K562 (cell line): ENCODE data around the gene RFX3. TPM values are rescaled to one million over a fixed set of nuclear protein-coding genes. Genes with fewer than 3 reads are reported as not detected.

Source experiments
- ARID4B ChIP-seq: sonication (generic); formaldehyde crosslinking; IDR thresholded peaks from 2 replicates; pipeline ENCODE4 v1.8.0; 2022; ENCODE audit warnings: mild to moderate bottlenecking, missing genetic modification reagents
- BRD9 ChIP-seq: fragments of 450-650 bp; IDR thresholded peaks from 2 replicates; pipeline ENCODE4 v1.6.1; 2018; ENCODE audit warnings: low read depth; ENCODE audit not compliant: partially characterized antibody
- CHD1 ChIP-seq: fragments of 200-600 bp; sonication (generic); IDR thresholded peaks from one replicate; pipeline ENCODE4 v1.6.1; 2012; ENCODE audit warnings: mild to moderate bottlenecking, moderate library complexity, low read length, inconsistent platforms
- DMBX1 ChIP-seq: fragments of 250-450 bp; sonication (Bioruptor Pico); IDR thresholded peaks from 2 replicates; pipeline ENCODE4 v1.8.0; 2022; ENCODE audit warnings: inconsistent platforms, mild to moderate bottlenecking, moderate library complexity, borderline replicate concordance
- FOXM1 ChIP-seq, 2 experiments: fragments of 450-650 bp in 1 of 2; sonication (generic) in 1 of 2; formaldehyde crosslinking in 1 of 2; IDR thresholded peaks; 2 replicates each; pipeline versions ENCODE4 v1.6.1 to v1.9.0; 2017 to 2022; ENCODE audit warnings: low read depth in 2 of 2, mild to moderate bottlenecking in 2 of 2, missing genetic modification reagents in 1 of 2, moderate library complexity in 1 of 2
- GABPA ChIP-seq: fragments of 200-800 bp; sonication (Bioruptor generic); conservative IDR thresholded peaks from 2 replicates; pipeline ENCODE4 v1.6.1; 2016; ENCODE audit warnings: low read depth, missing genetic modification characterization, missing compliant biosample characterization
- GTF2F1 ChIP-seq: IDR thresholded peaks from 2 replicates; pipeline ENCODE4 v1.6.1; 2011; ENCODE audit warnings: low read depth, low read length, improper control_type of control experiment
- KDM4B ChIP-seq, 2 experiments: fragments of 450-650 bp in 1 of 2; sonication (generic) in 1 of 2; IDR thresholded peaks; 2 replicates each; pipeline ENCODE4 v1.6.1; 2016 to 2017; ENCODE audit warnings: borderline replicate concordance in 2 of 2, antibody characterized with exemption in 1 of 2, low read depth in 1 of 2, mild to moderate bottlenecking in 1 of 2
- MCM7 ChIP-seq, 2 experiments: fragments of 450-650 bp; IDR thresholded peaks; 2 replicates each; pipeline ENCODE4 v1.6.1; 2016 to 2018
- NKRF ChIP-seq: fragments of 450-650 bp; IDR thresholded peaks from 2 replicates; pipeline ENCODE4 v1.6.1; 2016; ENCODE audit warnings: borderline replicate concordance
- NR4A1 ChIP-seq, 2 experiments: fragments of 250-450 bp in 1 of 2; fragments of 450-650 bp in 1 of 2; sonication (Bioruptor Pico) in 1 of 2; IDR thresholded peaks; 2 replicates each; pipeline versions ENCODE4 v1.4.0 to v1.6.1; 2016 to 2020; ENCODE audit warnings: mild to moderate bottlenecking in 2 of 2, missing compliant biosample characterization in 1 of 2, missing genetic modification characterization in 1 of 2, moderate library complexity in 1 of 2
- SRSF1 ChIP-seq: fragments of 200-400 bp; formaldehyde crosslinking; IDR thresholded peaks from 2 replicates; pipeline ENCODE4 v1.6.1; 2017; ENCODE audit warnings: mild to moderate bottlenecking, low read depth, low read length, moderate library complexity
- STAG1 ChIP-seq: sonication (generic); formaldehyde crosslinking; IDR thresholded peaks from 2 replicates; pipeline ENCODE4 v1.5.0; 2020; ENCODE audit warnings: missing genetic modification reagents, borderline replicate concordance
- TBP ChIP-seq: optimal IDR thresholded peaks from 2 replicates; pipeline ENCODE3; 2011; ENCODE audit warnings: low read depth, low read length, improper control_type of control experiment
- TEAD1 ChIP-seq, 2 experiments: fragments of 450-650 bp in 1 of 2; sonication (generic) in 1 of 2; formaldehyde crosslinking; IDR thresholded peaks; 2 replicates each; pipeline versions ENCODE4 v1.4.0 to v1.8.0; 2020 to 2022; ENCODE audit warnings: mild to moderate bottlenecking in 2 of 2, missing genetic modification reagents in 1 of 2
- ZC3H4 ChIP-seq: sonication (generic); formaldehyde crosslinking; IDR thresholded peaks from 2 replicates; pipeline ENCODE4 v1.9.0; 2021; ENCODE audit warnings: missing genetic modification reagents, borderline replicate concordance
- ZNF766 ChIP-seq: fragments of 200-800 bp; sonication (Bioruptor generic); conservative IDR thresholded peaks from 2 replicates; pipeline ENCODE4 v1.6.1; 2016; ENCODE audit warnings: missing genetic modification characterization, missing compliant biosample characterization
- polyA plus RNA-seq, 8 experiments: library from polyadenylated mRNA; depleted of rRNA in 4 of 8; stranded (reverse) in 5 of 8; unstranded in 3 of 8; fragments of >200 nt; fragmentation: Nextera tagmentation in 2 of 8; fragmentation: Illumina TruSeq in 1 of 8; extraction: Ambion mirVana in 2 of 8; extraction: Trizol in 1 of 8; gene quantifications; 2 replicates each; pipeline versions ENCODE4 v1.2.1 to v1.2.3, GENCODE V29; 2011 to 2014; ENCODE audit warnings: inconsistent platforms in 1 of 8, missing spikeins in 1 of 8
- total RNA-seq, 7 experiments: library from RNA; depleted of rRNA in 6 of 7; stranded (reverse); fragments of >200 nt in 6 of 7; fragmentation: Illumina TruSeq in 2 of 7; extraction: Trizol in 2 of 7; gene quantifications; 2 replicates each; pipeline versions ENCODE4 v1.2.1 to v1.2.3, GENCODE V29; 2011 to 2021; ENCODE audit warnings: low replicate concordance in 1 of 7
- TF ChIP-seq, protein P1 (sequence below): sonication (generic); formaldehyde crosslinking; IDR thresholded peaks from 2 replicates; pipeline ENCODE4 v1.8.0; 2023; ENCODE audit warnings: mild to moderate bottlenecking, missing genetic modification reagents

RFX3 gene
- total and polyA plus RNA-seq, 9 of the 15 experiments (the other 6 are each of a cell fraction or from before 2014, with no cell fraction given), result 0.86 to 4.9 (median 2.0) TPM

DNA sequence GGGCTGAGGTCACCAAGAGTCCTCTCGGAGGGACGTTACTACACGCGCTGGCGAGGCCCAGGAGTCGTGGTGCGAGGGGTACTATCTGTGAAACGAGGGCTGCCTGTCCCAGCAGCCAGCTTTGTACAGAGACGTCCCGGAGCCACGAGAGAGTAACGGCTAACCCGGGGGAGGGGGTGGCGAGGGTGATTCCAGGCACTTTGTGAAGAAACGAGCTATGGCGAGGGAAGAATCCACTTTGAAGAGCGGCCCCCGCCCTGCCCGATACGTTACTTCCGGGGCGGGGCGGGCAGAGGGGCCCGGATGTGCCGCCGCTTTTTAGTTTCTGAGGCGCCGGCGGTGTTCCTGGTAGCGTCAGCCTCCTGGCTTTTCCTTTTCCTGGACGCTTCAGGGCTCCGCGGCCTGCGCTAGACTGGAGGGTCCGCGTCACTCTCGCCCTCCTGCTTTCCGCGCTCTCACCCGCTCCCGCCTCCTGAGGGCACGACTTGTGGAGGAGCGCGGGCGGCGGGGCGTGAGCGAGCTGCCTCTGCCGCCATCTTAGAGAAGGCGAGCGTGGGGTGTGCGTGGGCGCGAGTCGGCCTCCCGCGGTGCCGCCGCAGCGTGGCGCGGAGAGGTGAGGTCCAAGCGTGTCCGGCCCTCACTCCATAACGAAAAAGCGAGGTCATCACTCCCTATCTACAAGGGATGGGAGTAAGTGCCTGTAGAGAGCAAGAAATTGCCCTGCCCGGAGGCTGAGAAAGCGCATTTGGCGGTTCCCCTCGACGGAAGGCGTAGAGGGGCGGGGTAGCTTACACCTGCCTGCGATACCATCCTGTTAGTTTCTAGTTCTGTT, 580 bp upstream of the RFX3 start (continued):
- TF ChIP-seq, protein P1, sequence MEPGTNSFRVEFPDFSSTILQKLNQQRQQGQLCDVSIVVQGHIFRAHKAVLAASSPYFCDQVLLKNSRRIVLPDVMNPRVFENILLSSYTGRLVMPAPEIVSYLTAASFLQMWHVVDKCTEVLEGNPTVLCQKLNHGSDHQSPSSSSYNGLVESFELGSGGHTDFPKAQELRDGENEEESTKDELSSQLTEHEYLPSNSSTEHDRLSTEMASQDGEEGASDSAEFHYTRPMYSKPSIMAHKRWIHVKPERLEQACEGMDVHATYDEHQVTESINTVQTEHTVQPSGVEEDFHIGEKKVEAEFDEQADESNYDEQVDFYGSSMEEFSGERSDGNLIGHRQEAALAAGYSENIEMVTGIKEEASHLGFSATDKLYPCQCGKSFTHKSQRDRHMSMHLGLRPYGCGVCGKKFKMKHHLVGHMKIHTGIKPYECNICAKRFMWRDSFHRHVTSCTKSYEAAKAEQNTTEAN, result no peak
- TF ChIP-seq DMBX1 (CRISPR knock-in tag), result no peak
- TF ChIP-seq ZNF766 (CRISPR knock-in tag), result no peak
- TF ChIP-seq ARID4B (CRISPR knock-in tag), result 0 out of 2 replicates have a peak, but pooled peaks have one; percentile 12
- no peak for TF ChIP-seq NR4A1 (CRISPR knock-in tag; IDR thresholded peaks at IDR 0.05)
- TF ChIP-seq NR4A1 (tag; IDR thresholded peaks at IDR 0.05), result 0 out of 2 replicates have a peak, but pooled peaks have one; percentile 25
- TF ChIP-seq CHD1, result peak; percentile 62
- TF ChIP-seq MCM7 (IDR thresholded peaks at IDR 0.05), result no peak
- peak; percentile 72 for TF ChIP-seq TBP
- TF ChIP-seq KDM4B (IDR thresholded peaks at IDR 0.05; ENCODE audit: borderline replicate concordance in 2 of 2, low read depth in 1 of 2), result peak in 1 of 2 experiments; percentile 27; a peak in 1 of 4 replicates
- peak; percentile 67 for TF ChIP-seq BRD9
- TF ChIP-seq GABPA, result peak; percentile 94
- peak; percentile 42; the same call in 1 of the 2 replicates for TF ChIP-seq GTF2F1
- TF ChIP-seq STAG1, result no peak
- no peak for TF ChIP-seq FOXM1 (IDR thresholded peaks at IDR 0.05; ENCODE audit: low read depth)
- TF ChIP-seq FOXM1 (CRISPR knock-in tag; IDR thresholded peaks at IDR 0.05; ENCODE audit: low read depth), result 0 out of 2 replicates have a peak, but pooled peaks have one; percentile 29
- TF ChIP-seq NKRF, result no peak
- no peak for TF ChIP-seq SRSF1
- 0 out of 2 replicates have a peak, but pooled peaks have one; percentile 62 for TF ChIP-seq ZC3H4 (CRISPR knock-in tag)
- TF ChIP-seq TEAD1 (CRISPR knock-in tag; IDR thresholded peaks at IDR 0.05), result 0 out of 4 replicates have a peak, but pooled peaks of 1 of the 2 experiments have one; percentile 1
